Mesendoderm (in vitro differentiated cells): ENCODE measurements around the gene PRAF2.

ENCODE experiments used
- DNase-seq: peaks from one replicate; pipeline ENCODE4 v3.0.0; 2013
- H2AK5ac ChIP-seq: 2 replicates; pipeline ENCODE4 v1.6.1; 2013; ENCODE audit warnings: low read length, inconsistent platforms
- H2BK120ac ChIP-seq: 2 replicates; pipeline ENCODE4 v1.6.1; 2013; ENCODE audit warnings: low read depth, mild to moderate bottlenecking, low read length, moderate library complexity, mixed read lengths
- H2BK15ac ChIP-seq: replicated peaks from 2 replicates; pipeline ENCODE4 v1.6.1; 2013; ENCODE audit warnings: low read depth, mild to moderate bottlenecking, moderate library complexity
- H2BK5ac ChIP-seq: 2 replicates; pipeline ENCODE4 v1.6.1; 2013; ENCODE audit warnings: low read length, inconsistent platforms
- H3K18ac ChIP-seq: 2 replicates; pipeline ENCODE4 v1.6.1; 2013; ENCODE audit warnings: mild to moderate bottlenecking, low read length, mixed read lengths
- H3K23ac ChIP-seq: one replicate; pipeline ENCODE4 v1.6.1; 2013; ENCODE audit warnings: low read length
- H3K27ac ChIP-seq: 2 replicates; pipeline ENCODE4 v1.5.1; 2013; ENCODE audit warnings: low read depth, mild to moderate bottlenecking, inconsistent platforms, low read length, moderate library complexity
- H3K27me3 ChIP-seq: 2 replicates; pipeline ENCODE4 v1.6.1; 2013; ENCODE audit warnings: low read length, control low read depth, mild to moderate bottlenecking, inconsistent platforms; ENCODE audit not compliant: insufficient read depth, poor library complexity
- H3K36me3 ChIP-seq: 2 replicates; pipeline ENCODE4 v1.6.1; 2013; ENCODE audit warnings: low read length, inconsistent platforms; ENCODE audit not compliant: control insufficient read depth, insufficient read depth
- H3K4ac ChIP-seq: one replicate; pipeline ENCODE4 v1.6.1; 2013; ENCODE audit warnings: low read depth, mild to moderate bottlenecking, low read length, moderate library complexity
- H3K4me1 ChIP-seq: 2 replicates; pipeline ENCODE4 v1.6.1; 2013; ENCODE audit warnings: low read depth, low read length, inconsistent platforms; ENCODE audit not compliant: control insufficient read depth
- H3K4me2 ChIP-seq: 2 replicates; pipeline ENCODE4 v1.6.1; 2013; ENCODE audit warnings: low read length
- H3K4me3 ChIP-seq: 2 replicates; pipeline ENCODE4 v1.5.1; 2013; ENCODE audit warnings: mild to moderate bottlenecking, low read length
- H3K56ac ChIP-seq: one replicate; pipeline ENCODE4 v1.6.1; 2013; ENCODE audit warnings: low read length
- H3K79me1 ChIP-seq: 2 replicates; pipeline ENCODE4 v1.6.1; 2013; ENCODE audit warnings: low read length, inconsistent platforms
- H3K79me2 ChIP-seq: 2 replicates; pipeline ENCODE4 v1.6.1; 2013; ENCODE audit warnings: mild to moderate bottlenecking, low read length; ENCODE audit not compliant: control insufficient read depth, insufficient read depth
- H3K9ac ChIP-seq: 2 replicates; pipeline ENCODE4 v1.6.1; 2013; ENCODE audit warnings: low read length, inconsistent platforms
- H4K5ac ChIP-seq: one replicate; pipeline ENCODE4 v1.6.1; 2013; ENCODE audit warnings: low read length
- H4K8ac ChIP-seq: one replicate; pipeline ENCODE4 v1.6.1; 2013; ENCODE audit warnings: low read depth, mild to moderate bottlenecking, control low read depth, low read length, moderate library complexity
- WGBS: extraction: QIAGEN DNeasy Blood & Tissue Kit; methylation state at CpG from one replicate; pipeline ENCODE4 v1.1.7; 2013; ENCODE audit warnings: low lambda C conversion rate, missing lambda C conversion rate; ENCODE audit not compliant: insufficient coverage; ENCODE audit errors: extremely low coverage; 5-methylcytosine and 5-hydroxymethylcytosine counted together

PRAF2 gene

DNA sequence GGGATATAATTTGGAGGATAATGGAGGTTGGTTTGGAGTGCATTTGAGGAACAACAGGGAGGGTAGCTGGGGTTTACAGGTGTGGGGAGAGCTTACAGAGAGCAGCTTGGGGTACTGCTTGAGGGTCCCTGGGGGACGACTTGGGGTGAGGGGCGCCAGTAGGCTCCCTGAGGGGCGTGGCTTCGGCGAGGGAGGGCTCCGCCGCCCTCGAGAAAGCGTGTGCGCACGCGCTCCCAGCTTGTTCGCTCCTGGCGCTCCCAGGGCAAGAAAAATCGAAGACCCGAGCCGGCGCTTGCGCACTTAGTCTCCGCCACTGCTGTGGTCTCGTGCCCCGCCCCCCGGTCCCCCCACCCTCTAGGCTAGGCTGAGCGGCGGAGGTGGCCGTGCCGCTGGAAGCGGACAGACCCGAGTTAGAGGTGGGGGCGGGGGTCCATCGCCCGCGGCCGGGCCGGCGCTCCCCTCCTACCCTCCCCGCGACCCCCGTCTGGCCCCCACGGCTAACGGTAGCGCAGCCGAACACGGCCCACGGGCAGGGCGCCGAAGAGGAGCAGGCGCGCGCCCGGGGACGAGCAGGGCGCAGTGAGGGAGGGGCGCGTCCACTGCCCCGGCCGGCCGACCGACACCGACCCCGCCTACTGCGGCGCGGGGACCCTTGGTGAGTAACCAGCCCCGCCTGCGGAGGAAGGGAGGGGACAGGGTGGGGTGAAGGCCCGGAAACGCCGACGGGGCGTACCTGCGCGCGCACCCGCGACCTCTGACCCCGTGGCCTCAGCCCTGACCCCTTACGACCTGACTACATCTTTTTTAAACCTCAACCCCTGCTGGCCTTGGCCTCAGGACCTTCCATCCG, 20.4 kb downstream of the PRAF2 start:
- Histone ChIP-seq H4K5ac (peak overlapping the region; percentile 56), H3K79me2 (peaks cover 5% of the 10 kb centered on the region), H3K4me2 (peak overlapping the region; percentile 62), H3K9ac (peak overlapping the region; percentile 72), H2BK15ac (no peak overlapping the region), H3K27ac (peak overlapping the region; percentile 87), H3K4me1 (no peaks in the 10 kb centered on the region), H2BK120ac (no peak overlapping the region), H3K36me3 (no peaks in the 10 kb centered on the region), H4K8ac (no peak overlapping the region), H2AK5ac (no peak overlapping the region), H3K4ac (no peak overlapping the region), H3K4me3 (peak overlapping the region; percentile 57), H3K56ac (peak overlapping the region; percentile 82), H3K27me3 (no peaks in the 10 kb centered on the region), H3K18ac (peak overlapping the region; percentile 97), H2BK5ac (no peak overlapping the region), H3K79me1 (peaks cover 4% of the 10 kb centered on the region), H3K23ac (peak overlapping the region; percentile 24)
- no CpG with 5 or more reads among the region's 79 CpGs for WGBS
- peak; percentile 86 for DNase-seq

GRCh38 chrX:49043987-49044281, 29.9 kb downstream of the PRAF2 start:
- H2AK5ac ChIP-seq, result no peak overlapping the region
- H3K18ac ChIP-seq, result no peak overlapping the region
- peaks cover 9% of the 10 kb centered on the region for H3K79me2 ChIP-seq
- no peak overlapping the region for H4K5ac ChIP-seq
- peak overlapping the region; percentile 52 for H3K9ac ChIP-seq
- no peak overlapping the region for H4K8ac ChIP-seq
- H2BK5ac ChIP-seq, result no peak overlapping the region
- no peak overlapping the region for H2BK120ac ChIP-seq
- no peak overlapping the region for H3K27ac ChIP-seq
- DNase-seq, result no peak
- no CpG with 5 or more reads among the region's 13 CpGs for WGBS
- no peaks in the 10 kb centered on the region for H3K79me1 ChIP-seq
- no peak overlapping the region for H3K23ac ChIP-seq
- H3K4me3 ChIP-seq, result no peak overlapping the region
- H3K36me3 ChIP-seq, result no peaks in the 10 kb centered on the region
- H3K56ac ChIP-seq, result peak overlapping the region; percentile 78
- H3K4me1 ChIP-seq, result peaks cover 4% of the 10 kb centered on the region
- no peak overlapping the region for H3K4me2 ChIP-seq
- no peak overlapping the region for H3K4ac ChIP-seq
- no peaks in the 10 kb centered on the region for H3K27me3 ChIP-seq
- no peak overlapping the region for H2BK15ac ChIP-seq

- Histone ChIP-seq H3K9ac (peak within 1 kb of the TSS; percentile 79), H3K36me3 (no peaks in the 10 kb centered on the region), H3K56ac (peak within 1 kb of the TSS; percentile 82), H3K23ac (no peak within 1 kb of the TSS), H2BK5ac (no peak within 1 kb of the TSS), H3K4ac (peak within 1 kb of the TSS; percentile 97), H2AK5ac (no peak within 1 kb of the TSS), H3K79me1 (no peaks in the 10 kb centered on the region), H3K4me3 (peak within 1 kb of the TSS; percentile 58), H3K4me2 (peak within 1 kb of the TSS; percentile 70), H4K5ac (no peak within 1 kb of the TSS), H2BK15ac (no peak within 1 kb of the TSS), H2BK120ac (no peak within 1 kb of the TSS), H3K27me3 (no peaks in the 10 kb centered on the region), H3K4me1 (peaks cover 4% of the 10 kb centered on the region), H3K18ac (peak within 1 kb of the TSS; percentile 90), H4K8ac (no peak within 1 kb of the TSS), H3K27ac (peak within 1 kb of the TSS; percentile 87), H3K79me2 (peaks cover 9% of the 10 kb centered on the region)
- no CpG with 5 or more reads among the region's 67 CpGs for WGBS
- peak; percentile 99 for DNase-seq
Observed at GRCh38 chrX:49043220-49043986, 30.4 kb downstream of the PRAF2 start, which contains the start of gene TFE3. Gene TFE3 (minus strand): TSS chrX:49043357. CDS start chrX:49043226, 131 bp downstream.

DNA sequence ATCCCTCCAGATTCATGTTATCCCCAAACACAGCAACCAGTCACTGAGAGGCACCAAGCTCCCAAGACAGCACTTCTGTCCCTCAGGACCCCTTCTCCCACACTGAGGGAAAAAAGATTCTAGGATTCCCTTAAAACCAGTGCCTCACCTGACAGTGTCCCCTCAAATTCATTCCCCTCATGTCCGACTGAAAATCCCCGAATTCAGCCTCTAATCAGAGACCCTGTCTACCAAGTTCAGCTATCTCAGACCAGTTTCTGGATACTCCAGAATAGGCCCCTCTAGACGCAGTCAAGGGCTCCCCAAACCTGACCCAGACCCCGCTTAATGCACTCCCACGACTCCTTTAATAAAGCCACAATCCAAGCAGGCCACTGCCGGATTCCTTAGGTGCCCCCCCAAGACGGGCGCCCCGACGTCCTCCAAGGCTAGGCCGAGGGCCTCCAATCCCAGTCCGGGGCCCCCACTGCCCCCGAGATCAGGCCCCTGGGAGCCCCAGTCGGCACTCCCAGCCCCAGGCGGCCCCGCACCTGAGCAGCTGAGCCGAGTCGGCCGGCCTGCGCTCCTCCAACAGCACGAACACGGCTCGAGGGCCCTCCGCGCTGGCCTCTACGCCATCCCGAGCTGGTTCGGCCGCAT, 31.1 kb downstream of the PRAF2 start:
- peak overlapping the region; percentile 82 for H3K56ac ChIP-seq
- no peak overlapping the region for H2BK15ac ChIP-seq
- H4K8ac ChIP-seq, result no peak overlapping the region
- H2BK5ac ChIP-seq, result no peak overlapping the region
- peak overlapping the region; percentile 58 for H3K4me3 ChIP-seq
- no peak overlapping the region for H3K23ac ChIP-seq
- no peak overlapping the region for H2AK5ac ChIP-seq
- peak overlapping the region; percentile 79 for H3K9ac ChIP-seq
- DNase-seq, result no peak
- no peaks in the 10 kb centered on the region for H3K79me1 ChIP-seq
- H3K36me3 ChIP-seq, result peaks cover 2% of the 10 kb centered on the region
- peak overlapping the region; percentile 70 for H3K4me2 ChIP-seq
- H3K27ac ChIP-seq, result peak overlapping the region; percentile 87
- no peaks in the 10 kb centered on the region for H3K27me3 ChIP-seq
- H3K79me2 ChIP-seq, result peaks cover 9% of the 10 kb centered on the region
- H3K18ac ChIP-seq, result peak overlapping the region; percentile 90
- no CpG with 5 or more reads among the region's 29 CpGs for WGBS
- peak overlapping the region; percentile 97 for H3K4ac ChIP-seq
- no peak overlapping the region for H2BK120ac ChIP-seq
- H4K5ac ChIP-seq, result no peak overlapping the region
- H3K4me1 ChIP-seq, result peaks cover 4% of the 10 kb centered on the region

- Histone ChIP-seq H3K4me3 (peak overlapping the region; percentile 58), H3K4me2 (peak overlapping the region; percentile 70), H3K4ac (peak overlapping the region; percentile 97), H2BK120ac (no peak overlapping the region), H3K79me2 (peaks cover 9% of the 10 kb centered on the region), H3K27me3 (no peaks in the 10 kb centered on the region), H3K36me3 (peaks cover 3% of the 10 kb centered on the region), H3K4me1 (peaks cover 4% of the 10 kb centered on the region), H3K23ac (no peak overlapping the region), H3K79me1 (no peaks in the 10 kb centered on the region), H3K18ac (peak overlapping the region; percentile 82), H2BK15ac (no peak overlapping the region), H4K5ac (no peak overlapping the region), H3K56ac (peak overlapping the region; percentile 82), H2BK5ac (no peak overlapping the region), H4K8ac (no peak overlapping the region), H3K9ac (peak overlapping the region; percentile 79), H2AK5ac (no peak overlapping the region), H3K27ac (peak overlapping the region; percentile 87)
- no CpG with 5 or more reads among the region's 10 CpGs for WGBS
- peak; percentile 75 for DNase-seq
Observed at GRCh38 chrX:49041744-49042580, 31.8 kb downstream of the PRAF2 start.
